ENCODE data around the gene ASCC3.

DNA sequence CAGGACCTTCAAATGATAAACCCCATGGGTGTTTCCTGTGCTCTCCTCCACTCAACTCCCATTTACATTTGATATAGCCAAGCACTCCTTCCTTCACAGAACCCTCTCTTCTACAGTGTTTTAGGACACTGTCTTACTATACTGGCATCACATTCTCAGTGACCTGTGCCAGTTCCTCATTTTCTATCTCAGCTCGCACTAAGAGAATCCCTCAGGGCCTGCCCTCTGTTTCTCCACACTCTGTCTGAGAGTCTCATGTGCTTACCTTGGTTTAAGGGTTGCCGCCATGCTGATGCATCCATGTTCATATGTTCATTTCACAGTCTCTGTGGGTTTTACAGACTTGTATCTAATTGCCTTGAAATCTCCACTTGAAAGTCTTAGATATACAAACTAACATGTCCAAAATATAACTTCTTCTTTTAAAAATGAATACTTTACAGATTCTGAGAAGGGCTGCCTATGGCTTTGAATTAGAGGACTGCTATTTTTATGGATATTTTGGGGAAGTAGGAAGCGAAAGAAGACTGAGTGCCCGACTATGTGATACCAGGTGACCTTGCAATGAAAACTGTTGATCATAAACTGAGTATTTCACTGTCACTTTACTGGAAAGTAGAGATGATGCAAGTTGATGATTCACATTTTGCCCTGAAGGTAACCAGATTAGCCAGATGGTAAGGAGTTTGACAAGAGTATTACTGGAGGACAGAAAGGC lies 263.3 kb downstream of the ASCC3 start:
- TF ChIP-seq, protein P1, sequence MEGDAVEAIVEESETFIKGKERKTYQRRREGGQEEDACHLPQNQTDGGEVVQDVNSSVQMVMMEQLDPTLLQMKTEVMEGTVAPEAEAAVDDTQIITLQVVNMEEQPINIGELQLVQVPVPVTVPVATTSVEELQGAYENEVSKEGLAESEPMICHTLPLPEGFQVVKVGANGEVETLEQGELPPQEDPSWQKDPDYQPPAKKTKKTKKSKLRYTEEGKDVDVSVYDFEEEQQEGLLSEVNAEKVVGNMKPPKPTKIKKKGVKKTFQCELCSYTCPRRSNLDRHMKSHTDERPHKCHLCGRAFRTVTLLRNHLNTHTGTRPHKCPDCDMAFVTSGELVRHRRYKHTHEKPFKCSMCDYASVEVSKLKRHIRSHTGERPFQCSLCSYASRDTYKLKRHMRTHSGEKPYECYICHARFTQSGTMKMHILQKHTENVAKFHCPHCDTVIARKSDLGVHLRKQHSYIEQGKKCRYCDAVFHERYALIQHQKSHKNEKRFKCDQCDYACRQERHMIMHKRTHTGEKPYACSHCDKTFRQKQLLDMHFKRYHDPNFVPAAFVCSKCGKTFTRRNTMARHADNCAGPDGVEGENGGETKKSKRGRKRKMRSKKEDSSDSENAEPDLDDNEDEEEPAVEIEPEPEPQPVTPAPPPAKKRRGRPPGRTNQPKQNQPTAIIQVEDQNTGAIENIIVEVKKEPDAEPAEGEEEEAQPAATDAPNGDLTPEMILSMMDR (conservative IDR thresholded peaks at IDR 0.05; ENCODE audit: low read depth, low read length): no peak
- TF ChIP-seq MAZ (IDR thresholded peaks at IDR 0.05; ENCODE audit: borderline replicate concordance, low read depth, low read length) (no peak), POLR2A (IDR thresholded peaks at IDR 0.05; ENCODE audit: low read depth, low read length) (no peak)
